UCSD-AML1 (cell line): ENCODE data around the gene IGSF9.
"Not testable (repeated sequence)": the region's sequence is repeated elsewhere in the genome, so short reads cannot be mapped to it uniquely, and the experiment has no call there.

Source experiments
- DNase-seq: peaks from one replicate; lab custom pipeline; 2025; ENCODE audit not compliant: unreplicated experiment; lab: John Stamatoyannopoulos, UW

IGSF9 gene

GRCh38 chr1:159921251-159921650, 24.2 kb downstream of the IGSF9 start:
- no peak for DNase-seq

GRCh38 chr1:159920651-159921050, 24.8 kb downstream of the IGSF9 start:
- no peak for DNase-seq

GRCh38 chr1:159920202-159920601, 25.2 kb downstream of the IGSF9 start:
- DNase-seq = no peak

GRCh38 chr1:159919236-159919865, 26.1 kb downstream of the IGSF9 start:
- DNase-seq = no peak

GRCh38 chr1:159918352-159919200, 26.8 kb downstream of the IGSF9 start:
- no peak for DNase-seq

- peak; percentile 69 for DNase-seq
Measured at GRCh38 chr1:159917533-159918351, 27.7 kb downstream of the IGSF9 start.

- DNase-seq = no peak
Measured at GRCh38 chr1:159916242-159917051, 29.0 kb downstream of the IGSF9 start.

GRCh38 chr1:159915571-159916241, 29.7 kb downstream of the IGSF9 start:
- DNase-seq = no peak

GRCh38 chr1:159914252-159915018, 31.0 kb downstream of the IGSF9 start:
- no peak for DNase-seq

GRCh38 chr1:159913451-159914192, 31.8 kb downstream of the IGSF9 start:
- no peak for DNase-seq

GRCh38 chr1:159911326-159912070, 33.9 kb downstream of the IGSF9 start:
- DNase-seq = peak; percentile 59

GRCh38 chr1:159908031-159908940, 37.1 kb downstream of the IGSF9 start:
- no peak for DNase-seq

GRCh38 chr1:159906960-159907359, 38.5 kb downstream of the IGSF9 start:
- no peak for DNase-seq

GRCh38 chr1:159904036-159904435, 41.4 kb downstream of the IGSF9 start:
- not testable (repeated sequence) for DNase-seq

- no peak for DNase-seq
Measured at GRCh38 chr1:159902541-159902940, 42.9 kb downstream of the IGSF9 start.

- no peak for DNase-seq
Measured at GRCh38 chr1:159900755-159901360, 44.6 kb downstream of the IGSF9 start.
